Glutamatergic neuron (in vitro differentiated cells): ENCODE measurements around the gene GEMIN7. TPM values are rescaled to one million over a fixed set of nuclear protein-coding genes. Genes with fewer than 3 reads are reported as not detected.

Experiments used
- DNase-seq: peaks from one replicate; pipeline ENCODE4 v3.0.0; 2022
- H3K27ac Mint-ChIP-seq: one replicate; pipeline ENCODE4 v1.8.0; 2020; ENCODE audit warnings: mild to moderate bottlenecking, mixed read lengths, inconsistent platforms; ENCODE audit not compliant: unreplicated experiment
- H3K27me3 Mint-ChIP-seq: one replicate; pipeline ENCODE4 v1.8.0; 2020; ENCODE audit warnings: mild to moderate bottlenecking, moderate library complexity, mixed read lengths, inconsistent platforms; ENCODE audit not compliant: unreplicated experiment
- H3K36me3 Mint-ChIP-seq: one replicate; pipeline ENCODE4 v1.8.0; 2020; ENCODE audit warnings: mild to moderate bottlenecking, mixed read lengths, inconsistent platforms; ENCODE audit not compliant: unreplicated experiment
- H3K4me1 Mint-ChIP-seq: one replicate; pipeline ENCODE4 v1.8.0; 2020; ENCODE audit warnings: mild to moderate bottlenecking, low read depth, mixed read lengths, inconsistent platforms; ENCODE audit not compliant: unreplicated experiment
- H3K4me3 Mint-ChIP-seq: one replicate; pipeline ENCODE4 v1.8.0; 2020; ENCODE audit warnings: mild to moderate bottlenecking, mixed read lengths, inconsistent platforms; ENCODE audit not compliant: unreplicated experiment
- H3K9me3 Mint-ChIP-seq: one replicate; pipeline ENCODE4 v1.8.0; 2020; ENCODE audit warnings: mild to moderate bottlenecking, moderate library complexity, mixed read lengths, inconsistent platforms; ENCODE audit not compliant: unreplicated experiment
- total RNA-seq: library from RNA; stranded (reverse); fragmentation: NEBNext Ultra II Directional; extraction: Animal tissue kit (Norgen Biotek cat#: 25700); gene quantifications from one replicate; pipeline ENCODE4 v1.2.1, GENCODE V29; 2021; ENCODE audit not compliant: unreplicated experiment
- TF ChIP-seq, protein P1 (sequence below): fragments of 200-600 bp; sonication (generic); IDR thresholded peaks from one replicate; pipeline ENCODE4 v1.5.0; 2021; ENCODE audit not compliant: partially characterized antibody, unreplicated experiment

GEMIN7 gene
- total RNA-seq, 1 donor from 2014 or later, result 49.1 TPM

DNA sequence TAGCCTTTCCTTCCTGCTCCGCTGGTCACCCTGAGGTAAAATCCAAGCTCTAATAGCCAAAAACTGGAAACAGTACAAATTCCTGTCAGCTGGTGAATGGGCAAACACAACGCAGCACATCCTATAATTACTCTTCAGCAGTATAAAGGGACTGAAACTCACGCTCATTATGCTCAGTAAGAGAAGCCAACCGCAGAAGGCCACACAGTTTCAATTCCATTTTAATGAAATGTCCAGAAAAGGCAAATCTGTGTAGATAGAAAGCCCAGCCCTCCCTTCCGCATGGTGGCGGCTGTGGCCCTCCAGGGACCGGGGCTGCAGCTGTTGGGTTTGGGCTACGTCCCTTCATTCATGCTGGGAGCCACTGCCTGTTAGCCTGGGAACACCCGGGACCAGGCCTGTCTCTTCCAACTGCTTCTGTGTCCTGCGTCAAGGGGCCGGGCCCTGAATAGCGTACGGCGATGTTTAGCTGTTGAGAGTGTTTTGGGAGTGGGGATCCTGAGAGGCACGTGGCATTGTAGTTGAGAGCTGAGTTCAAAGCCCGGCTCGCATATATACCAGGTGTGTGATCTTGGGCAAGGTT, 58.2 kb downstream of the GEMIN7 start:
- Mint-ChIP-seq H3K36me3 (peaks cover 4% of the 10 kb centered on the region), H3K4me1 (peaks cover 30% of the 10 kb centered on the region)
- no peak for DNase-seq

DNA sequence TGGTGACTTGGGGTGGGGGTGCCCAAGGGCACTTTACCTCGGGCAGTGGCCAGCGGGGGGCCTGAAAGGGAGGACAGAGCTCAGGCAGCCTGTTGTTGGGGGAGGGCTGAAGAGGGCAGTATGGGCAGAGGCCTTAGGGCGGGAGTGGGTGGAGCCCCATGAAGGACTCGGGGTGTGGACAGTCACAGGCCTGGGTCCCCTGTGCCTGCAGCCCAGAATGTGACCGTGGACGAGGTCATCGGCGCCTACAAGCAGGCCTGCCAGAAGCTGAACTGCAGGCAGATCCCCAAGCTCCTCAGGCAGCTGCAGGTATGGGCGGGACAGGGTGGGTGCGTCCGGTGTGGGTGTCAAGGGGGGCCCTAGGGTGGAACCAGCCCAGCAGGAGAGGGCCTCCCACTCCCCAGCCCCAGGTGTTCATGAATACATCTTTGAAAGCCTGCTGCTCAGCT, 59.3 kb downstream of the GEMIN7 start:
- Mint-ChIP-seq H3K27ac (peak overlapping the region; percentile 41), H3K36me3 (peaks cover 4% of the 10 kb centered on the region), H3K27me3 (peaks cover 2% of the 10 kb centered on the region), H3K4me1 (peaks cover 36% of the 10 kb centered on the region), H3K9me3 (peaks cover 15% of the 10 kb centered on the region), H3K4me3 (no peak overlapping the region)
- no peak for DNase-seq
- TF ChIP-seq, protein P1, sequence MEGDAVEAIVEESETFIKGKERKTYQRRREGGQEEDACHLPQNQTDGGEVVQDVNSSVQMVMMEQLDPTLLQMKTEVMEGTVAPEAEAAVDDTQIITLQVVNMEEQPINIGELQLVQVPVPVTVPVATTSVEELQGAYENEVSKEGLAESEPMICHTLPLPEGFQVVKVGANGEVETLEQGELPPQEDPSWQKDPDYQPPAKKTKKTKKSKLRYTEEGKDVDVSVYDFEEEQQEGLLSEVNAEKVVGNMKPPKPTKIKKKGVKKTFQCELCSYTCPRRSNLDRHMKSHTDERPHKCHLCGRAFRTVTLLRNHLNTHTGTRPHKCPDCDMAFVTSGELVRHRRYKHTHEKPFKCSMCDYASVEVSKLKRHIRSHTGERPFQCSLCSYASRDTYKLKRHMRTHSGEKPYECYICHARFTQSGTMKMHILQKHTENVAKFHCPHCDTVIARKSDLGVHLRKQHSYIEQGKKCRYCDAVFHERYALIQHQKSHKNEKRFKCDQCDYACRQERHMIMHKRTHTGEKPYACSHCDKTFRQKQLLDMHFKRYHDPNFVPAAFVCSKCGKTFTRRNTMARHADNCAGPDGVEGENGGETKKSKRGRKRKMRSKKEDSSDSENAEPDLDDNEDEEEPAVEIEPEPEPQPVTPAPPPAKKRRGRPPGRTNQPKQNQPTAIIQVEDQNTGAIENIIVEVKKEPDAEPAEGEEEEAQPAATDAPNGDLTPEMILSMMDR, result no peak

More for the DNA sequence above, 58.2 kb downstream of the GEMIN7 start:
- H3K4me3 Mint-ChIP-seq, result peak overlapping the region; percentile 80
- H3K9me3 Mint-ChIP-seq, result peaks cover 10% of the 10 kb centered on the region
- peaks cover 2% of the 10 kb centered on the region for H3K27me3 Mint-ChIP-seq
- H3K27ac Mint-ChIP-seq, result peak overlapping the region; percentile 94
- TF ChIP-seq, protein P1, result no peak

DNA sequence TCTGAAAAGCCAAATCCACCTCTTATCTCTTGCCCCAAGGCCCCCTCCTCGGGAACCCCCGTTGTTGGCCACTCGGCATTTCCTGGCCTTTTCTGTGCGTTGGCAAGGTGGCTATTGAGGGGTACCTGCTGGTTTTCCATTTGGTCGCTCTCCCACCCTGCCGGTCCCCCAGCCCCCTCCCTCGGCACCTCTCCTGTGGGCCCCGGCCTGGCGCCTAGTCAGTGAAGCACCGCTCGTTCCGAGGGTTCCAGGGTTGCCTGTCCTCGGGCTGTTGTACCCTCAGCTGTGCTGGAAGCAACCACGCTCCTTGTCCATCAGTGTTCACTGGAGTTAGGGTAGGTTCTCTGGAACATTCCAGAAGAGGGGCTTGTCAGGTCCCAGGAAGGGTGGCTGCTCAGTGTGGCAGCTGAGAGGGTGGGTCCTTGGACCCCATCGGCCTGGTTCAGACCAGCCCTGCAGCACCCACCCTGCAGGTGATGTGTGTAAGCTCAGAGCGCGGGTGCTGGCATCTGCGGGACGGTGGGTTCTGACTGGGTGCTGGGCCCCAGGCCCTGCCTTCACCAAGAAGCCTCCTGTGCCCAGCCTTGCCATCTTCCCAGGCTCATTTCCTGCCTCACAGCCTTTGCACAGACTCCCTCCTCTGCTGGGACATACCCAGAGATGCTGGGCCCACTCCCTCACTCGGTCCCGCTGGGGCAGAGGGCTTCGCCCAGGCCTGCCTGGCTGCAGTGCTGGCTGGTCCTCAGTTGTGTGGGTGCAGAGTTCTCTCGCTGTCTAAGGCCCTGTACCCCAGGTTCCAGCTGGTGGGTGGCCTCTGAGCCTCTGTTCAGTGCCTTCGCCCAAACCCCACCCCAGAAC, 60.5 kb downstream of the GEMIN7 start:
- Mint-ChIP-seq H3K9me3 (peaks cover 15% of the 10 kb centered on the region), H3K36me3 (peaks cover 4% of the 10 kb centered on the region), H3K27me3 (peaks cover 2% of the 10 kb centered on the region), H3K4me1 (peaks cover 29% of the 10 kb centered on the region), H3K4me3 (no peak overlapping the region), H3K27ac (no peak overlapping the region)
- TF ChIP-seq, protein P1, result no peak
- DNase-seq, result no peak

DNA sequence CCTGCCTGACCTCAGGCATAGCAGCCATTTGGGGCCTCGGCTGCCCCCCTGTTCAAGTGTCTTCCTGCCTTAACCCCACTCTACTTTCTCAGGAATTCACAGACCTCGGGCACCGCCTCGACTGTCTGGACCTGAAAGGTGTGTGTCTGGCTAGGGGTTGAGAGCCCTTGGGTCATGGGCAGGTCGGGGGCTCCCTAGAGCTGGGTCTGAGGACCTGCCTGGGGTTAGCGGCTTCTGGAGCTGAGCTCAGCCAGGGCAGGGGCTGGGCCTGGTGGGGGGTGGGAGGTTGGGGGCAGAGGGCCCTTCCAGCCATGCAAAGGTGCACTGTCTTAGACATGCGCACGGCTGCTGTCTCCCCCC, 61.1 kb downstream of the GEMIN7 start:
- H3K4me1 Mint-ChIP-seq, result peaks cover 29% of the 10 kb centered on the region
- peaks cover 15% of the 10 kb centered on the region for H3K9me3 Mint-ChIP-seq
- TF ChIP-seq, protein P1, result no peak
- DNase-seq, result no peak
- peaks cover 4% of the 10 kb centered on the region for H3K36me3 Mint-ChIP-seq
- H3K4me3 Mint-ChIP-seq, result no peak overlapping the region
- H3K27ac Mint-ChIP-seq, result no peak overlapping the region
- peaks cover 2% of the 10 kb centered on the region for H3K27me3 Mint-ChIP-seq

DNA sequence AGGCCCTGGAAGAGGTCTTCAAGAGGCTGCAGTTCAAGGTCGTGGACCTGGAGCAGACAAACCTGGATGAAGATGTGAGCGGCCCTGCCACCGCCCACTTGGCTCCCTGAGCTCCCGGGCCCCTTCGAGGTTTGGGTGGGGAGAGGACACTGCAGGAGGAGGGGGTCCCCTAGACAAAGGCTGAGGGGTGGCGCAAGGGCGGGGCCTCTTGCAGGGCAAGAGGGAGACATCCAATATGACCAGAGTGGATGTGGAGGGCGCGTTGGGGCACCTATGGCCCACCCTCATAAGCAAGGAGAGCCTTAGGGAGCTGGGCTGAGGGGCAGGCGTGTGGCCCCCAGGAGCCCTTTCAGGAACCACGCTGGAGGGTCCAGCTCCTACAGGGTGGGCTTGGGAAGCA, 61.5 kb downstream of the GEMIN7 start:
- no peak for DNase-seq
- H3K9me3 Mint-ChIP-seq, result peaks cover 15% of the 10 kb centered on the region
- H3K27ac Mint-ChIP-seq, result no peak overlapping the region
- H3K36me3 Mint-ChIP-seq, result peaks cover 4% of the 10 kb centered on the region
- no peak overlapping the region for H3K4me3 Mint-ChIP-seq
- TF ChIP-seq, protein P1, result no peak
- H3K4me1 Mint-ChIP-seq, result peaks cover 29% of the 10 kb centered on the region
- H3K27me3 Mint-ChIP-seq, result peaks cover 2% of the 10 kb centered on the region
